ENCODE measurements around the gene ANKRD24.
"Not testable (repeated sequence)": the region's sequence is repeated elsewhere in the genome, so short reads cannot be mapped to it uniquely, and the experiment has no call there.

Gene ANKRD24

DNA sequence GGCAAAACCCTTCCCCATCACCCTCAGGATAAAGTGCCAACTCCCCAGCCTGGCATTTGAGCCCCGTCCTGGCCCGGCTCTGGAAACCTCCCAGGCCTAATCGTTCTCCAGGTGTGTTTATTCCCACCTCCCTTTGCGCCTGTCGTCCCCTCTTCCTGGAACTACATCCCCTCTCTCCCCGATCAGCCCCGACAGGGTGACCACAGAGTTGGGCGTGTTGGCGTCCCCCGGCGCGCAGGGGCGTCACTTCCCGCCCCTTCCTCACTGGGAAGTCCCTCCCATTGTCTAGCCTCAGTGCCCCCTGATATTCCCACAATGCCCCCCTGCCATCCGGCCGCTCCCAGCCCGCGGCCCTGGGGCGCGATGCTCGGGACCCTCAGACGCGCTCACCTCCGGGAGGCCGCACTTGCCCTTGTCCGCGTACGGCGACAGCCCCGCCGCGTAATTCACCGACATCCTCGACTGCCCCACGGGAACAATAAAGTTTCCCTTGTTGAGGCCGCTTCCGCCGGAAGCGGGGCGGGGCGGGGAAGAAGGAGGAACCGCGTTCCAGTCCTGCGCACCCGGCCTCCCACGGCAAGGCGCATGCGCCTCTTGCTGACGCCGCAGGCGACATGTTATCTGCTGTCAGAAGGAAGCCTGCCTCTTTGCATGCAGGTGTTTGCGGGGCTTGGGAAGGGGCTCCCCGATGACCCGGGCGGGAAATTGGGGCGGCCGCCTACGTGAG is at the start of gene ANKRD24, which contains the start of gene SIRT6:
Gene ANKRD24, plus strand, starts transcription at position 606 of the 727 bp plus-strand sequence. CDS start 3,737 bp downstream, outside the sequence.
Gene SIRT6, minus strand, starts transcription at position 480 of the 727 bp plus-strand sequence. Its CDS starts 24 bp downstream, at position 456.
- peak; percentile 86 to 97 for DNase-seq (ENCODE audit: low spot score in 2 of 2)
- Histone ChIP-seq H3K27me3 (ENCODE audit: low read depth) (no peaks in the 10 kb centered on the region), H3K9me3 (no peaks in the 10 kb centered on the region), H3K36me3 (replicated peaks) (peaks cover 2% of the 10 kb centered on the region; the same call in 1 of the 2 replicates), H3K4me3 (peak within 1 kb of the TSS; percentile 96), H3K4me1 (no peaks in the 10 kb centered on the region; the same call in 1 of the 2 replicates)
- in situ Hi-C loops (cut with MboI; ENCODE audit: low sequenced_read_pairs): no loop called here

DNA sequence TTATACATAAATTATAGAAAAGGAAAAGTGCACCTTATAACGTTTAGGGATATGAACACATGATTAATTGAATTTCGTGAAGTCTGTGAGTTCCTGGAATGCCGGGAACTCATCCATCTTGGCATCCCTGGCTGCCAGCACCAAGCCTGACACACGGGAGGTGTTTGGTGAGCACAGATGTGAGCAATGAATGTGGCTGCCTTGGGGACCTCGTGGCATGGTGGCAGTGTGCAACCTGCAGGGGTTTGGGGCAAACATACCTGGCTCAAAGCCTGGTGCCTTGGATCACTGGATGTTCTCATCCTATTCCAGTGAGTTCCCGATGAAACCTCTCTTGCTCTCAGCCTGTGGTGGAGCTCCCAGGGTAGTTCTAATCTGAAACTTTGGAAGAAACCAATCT is 48.1 kb upstream of the ANKRD24 start:
- H3K4me1 ChIP-seq: peaks cover 9% of the 10 kb centered on the region
- no peaks in the 10 kb centered on the region for H3K36me3 ChIP-seq (replicated peaks)
- H3K9me3 ChIP-seq: no peaks in the 10 kb centered on the region
- H3K4me3 ChIP-seq: no peak overlapping the region
- H3K27me3 ChIP-seq (ENCODE audit: low read depth): no peaks in the 10 kb centered on the region
- in situ Hi-C loops (cut with MboI; ENCODE audit: low sequenced_read_pairs): no loop called here
- no peak for DNase-seq (ENCODE audit: low spot score in 2 of 2)

DNA sequence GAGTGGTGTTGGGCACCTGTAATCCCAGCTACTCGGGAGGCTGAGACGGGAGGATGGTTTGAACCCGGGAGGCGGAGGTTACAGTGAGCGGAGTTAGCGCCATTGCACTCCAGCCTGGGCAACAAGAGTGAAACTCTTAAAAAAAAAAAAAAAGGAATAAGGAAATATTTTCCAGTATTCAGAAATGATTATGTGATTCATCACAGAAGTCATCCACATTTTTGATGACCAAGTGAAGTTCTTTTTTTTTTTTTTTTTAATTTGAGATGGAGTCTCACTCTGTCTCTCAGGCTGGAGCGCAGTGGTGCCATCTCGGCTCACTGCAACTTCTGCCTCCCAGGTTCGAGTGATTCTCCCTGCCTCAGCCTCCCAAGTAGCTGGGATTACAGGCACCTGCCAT is 47.1 kb upstream of the ANKRD24 start:
- in situ Hi-C loops (cut with MboI; ENCODE audit: low sequenced_read_pairs); H3K36me3 ChIP-seq (replicated peaks); H3K9me3 ChIP-seq; H3K27me3 ChIP-seq (ENCODE audit: low read depth); DNase-seq (ENCODE audit: low spot score in 2 of 2); H3K4me1 ChIP-seq; H3K4me3 ChIP-seq: not testable (repeated sequence)

DNA sequence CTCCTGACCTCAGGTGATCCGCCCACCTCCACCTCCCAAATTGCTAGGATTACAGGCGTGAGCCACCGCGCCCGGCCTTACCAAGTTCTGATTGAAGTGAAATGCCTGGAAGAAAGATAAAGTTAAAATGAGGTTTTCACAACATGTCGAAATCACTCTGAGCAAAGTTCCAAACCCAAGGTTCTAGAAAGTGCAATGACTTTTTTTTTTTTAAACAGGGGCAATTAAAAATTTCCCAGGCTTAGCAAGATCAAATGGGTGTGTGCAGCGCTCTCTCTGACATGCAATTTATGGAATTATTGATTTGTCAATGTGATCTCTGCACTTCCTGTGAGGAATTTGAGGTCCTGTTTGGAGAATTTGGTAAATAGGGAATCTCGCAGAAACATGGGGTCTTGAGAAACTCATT is 45.8 kb upstream of the ANKRD24 start:
- in situ Hi-C loops (cut with MboI; ENCODE audit: low sequenced_read_pairs): no loop called here
- Histone ChIP-seq H3K4me1 (no peaks in the 10 kb centered on the region), H3K27me3 (ENCODE audit: low read depth) (no peaks in the 10 kb centered on the region), H3K36me3 (replicated peaks) (no peaks in the 10 kb centered on the region), H3K4me3 (no peak overlapping the region), H3K9me3 (no peaks in the 10 kb centered on the region)
- no peak for DNase-seq (ENCODE audit: low spot score in 2 of 2)

DNA sequence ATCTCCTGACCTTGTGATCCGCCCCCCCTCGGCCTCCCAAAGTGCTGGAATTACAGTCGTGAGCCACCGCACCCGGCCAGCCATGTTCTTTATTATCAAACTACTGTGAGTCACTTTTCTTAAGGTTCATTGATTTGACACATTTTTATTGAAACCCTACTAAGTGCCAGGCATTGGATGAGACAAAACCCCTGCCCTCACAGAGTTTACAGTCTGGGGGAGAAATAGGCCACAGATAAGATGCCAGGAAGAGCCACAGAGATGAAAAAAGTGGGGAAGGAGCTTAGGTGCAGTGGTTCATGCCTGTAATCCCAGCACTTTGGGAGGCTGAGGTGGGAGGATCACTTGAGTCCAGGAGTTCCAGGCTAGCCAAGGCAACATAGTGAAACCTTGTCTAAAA is 44.0 kb upstream of the ANKRD24 start:
- Histone ChIP-seq H3K9me3 (no peaks in the 10 kb centered on the region), H3K4me1 (no peaks in the 10 kb centered on the region), H3K36me3 (replicated peaks) (no peaks in the 10 kb centered on the region), H3K27me3 (ENCODE audit: low read depth) (no peaks in the 10 kb centered on the region), H3K4me3 (no peak overlapping the region)
- DNase-seq (ENCODE audit: low spot score in 2 of 2): no peak
- in situ Hi-C loops (cut with MboI; ENCODE audit: low sequenced_read_pairs): no loop called here

DNA sequence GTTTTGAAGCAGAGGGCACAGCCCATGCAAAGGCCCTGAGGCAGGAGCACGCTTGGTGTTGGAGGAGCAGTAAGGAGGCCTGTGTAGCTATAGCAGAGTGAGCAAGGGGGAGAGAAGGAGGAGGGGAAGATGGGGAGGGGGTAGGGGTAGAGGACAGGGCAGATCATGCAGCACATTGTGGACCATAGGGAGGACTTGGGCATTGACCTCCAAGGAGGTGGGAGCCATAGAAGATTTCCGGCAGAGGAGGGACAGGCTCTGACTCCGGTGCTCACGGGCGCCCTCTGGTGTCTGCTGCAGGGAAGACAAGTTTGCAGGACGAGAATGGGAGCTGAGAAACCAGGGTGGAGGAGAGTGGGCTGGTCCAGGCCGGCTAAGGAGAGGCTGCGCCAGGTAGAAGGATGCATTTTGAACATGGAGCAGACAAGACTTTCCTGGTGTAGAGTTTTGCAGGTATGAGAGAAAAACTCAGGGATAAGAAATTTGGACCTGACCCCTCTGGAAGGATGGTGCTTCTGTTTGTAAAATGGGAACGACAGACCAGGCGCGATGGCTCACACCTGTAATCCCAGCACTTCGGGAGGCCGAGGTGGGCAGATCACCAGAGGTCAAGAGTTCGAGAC is 42.8 kb upstream of the ANKRD24 start:
- peak; percentile 40 to 92 for DNase-seq (ENCODE audit: low spot score in 2 of 2)
- H3K27me3 ChIP-seq (ENCODE audit: low read depth): peaks cover 3% of the 10 kb centered on the region; the same call in 1 of the 2 replicates
- no peaks in the 10 kb centered on the region for H3K36me3 ChIP-seq (replicated peaks)
- in situ Hi-C loops (cut with MboI; ENCODE audit: low sequenced_read_pairs): no loop called here
- H3K4me3 ChIP-seq: no peak overlapping the region
- H3K4me1 ChIP-seq: no peaks in the 10 kb centered on the region
- no peaks in the 10 kb centered on the region for H3K9me3 ChIP-seq

DNA sequence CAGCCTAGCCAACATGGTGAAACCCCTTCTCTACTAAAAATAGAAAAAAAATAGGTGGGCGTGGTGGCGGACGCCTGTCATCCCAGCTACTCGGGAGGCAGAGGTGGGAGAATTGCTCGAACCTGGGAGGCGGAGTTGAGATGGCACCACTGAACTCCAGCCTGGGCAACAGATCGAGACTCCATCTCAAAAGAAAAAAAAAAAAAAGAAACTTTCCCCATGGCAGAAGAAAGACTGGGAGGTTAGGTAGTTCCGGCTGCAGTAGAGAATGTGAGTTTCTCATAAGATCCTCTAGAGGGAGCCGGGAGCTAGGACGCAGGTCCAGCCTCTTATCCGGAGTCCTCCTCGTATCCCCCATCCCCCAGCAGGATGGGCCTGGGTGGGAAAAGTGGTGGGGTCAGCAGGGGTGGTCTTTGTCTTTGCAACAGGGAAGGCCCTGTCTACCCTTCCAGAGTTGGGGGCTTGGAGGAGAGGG is 42.2 kb upstream of the ANKRD24 start:
- DNase-seq (ENCODE audit: low spot score in 2 of 2): peak; percentile 76 to 80
- no peaks in the 10 kb centered on the region for H3K9me3 ChIP-seq
- no peaks in the 10 kb centered on the region for H3K36me3 ChIP-seq (replicated peaks)
- peaks cover 4% of the 10 kb centered on the region; the same call in 1 of the 2 replicates for H3K27me3 ChIP-seq (ENCODE audit: low read depth)
- no peaks in the 10 kb centered on the region for H3K4me1 ChIP-seq
- in situ Hi-C loops (cut with MboI; ENCODE audit: low sequenced_read_pairs): no loop called here
- no peak overlapping the region for H3K4me3 ChIP-seq

DNA sequence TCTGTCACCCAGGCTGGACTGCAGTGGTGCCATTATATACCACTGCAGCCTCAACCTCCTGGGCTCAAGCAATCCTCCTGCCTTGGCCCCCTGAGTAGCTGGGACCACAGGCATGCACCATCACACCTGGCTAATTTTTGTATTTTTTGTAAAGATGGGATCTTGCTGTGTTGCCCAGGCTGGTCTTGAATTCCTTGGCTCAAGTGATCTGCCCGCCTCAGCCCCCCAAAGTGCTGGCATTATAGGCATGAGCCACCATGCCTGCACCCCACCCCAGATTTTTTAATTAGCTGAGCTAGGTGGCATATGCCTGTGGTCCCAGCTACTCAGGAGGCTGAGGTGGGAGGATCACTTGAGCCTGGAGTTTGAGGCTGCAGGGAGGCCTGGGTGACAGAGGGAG is 39.6 kb upstream of the ANKRD24 start:
- H3K27me3 ChIP-seq (ENCODE audit: low read depth): peaks cover 16% of the 10 kb centered on the region
- DNase-seq (ENCODE audit: low spot score in 2 of 2); H3K9me3 ChIP-seq; in situ Hi-C loops (cut with MboI; ENCODE audit: low sequenced_read_pairs); H3K4me1 ChIP-seq; H3K4me3 ChIP-seq; H3K36me3 ChIP-seq (replicated peaks): not testable (repeated sequence)

DNA sequence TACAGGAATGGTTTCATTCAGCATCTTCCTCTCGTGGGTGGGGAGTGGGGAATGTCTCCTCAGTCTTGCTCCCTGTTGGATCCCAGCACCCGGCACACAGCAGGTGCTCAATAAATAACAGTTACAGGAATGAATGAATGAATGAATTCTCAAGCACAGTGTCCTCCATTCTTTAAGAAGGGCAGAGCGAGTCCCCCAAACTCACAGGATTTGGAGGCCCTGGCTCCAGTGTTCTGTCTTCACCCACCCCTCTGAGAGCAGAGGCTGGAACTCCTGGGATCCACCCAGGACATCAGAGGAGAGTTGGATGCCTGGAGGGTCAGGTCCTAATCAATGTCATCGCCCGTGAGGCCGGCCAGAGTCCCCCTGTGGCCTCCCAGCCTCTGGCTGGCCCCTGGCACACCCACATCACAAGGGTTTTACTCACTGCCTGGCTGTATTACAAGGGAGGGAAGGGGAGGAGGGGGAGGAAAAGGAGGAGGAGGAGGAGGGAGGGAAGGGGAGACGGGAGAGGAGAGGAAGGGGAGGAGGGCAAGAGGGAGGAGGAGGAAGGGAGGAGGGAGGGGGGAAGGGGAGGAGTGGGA is 37.7 kb upstream of the ANKRD24 start:
- Histone ChIP-seq H3K4me3 (no peak overlapping the region), H3K36me3 (replicated peaks) (no peaks in the 10 kb centered on the region), H3K27me3 (ENCODE audit: low read depth) (peaks cover 18% of the 10 kb centered on the region), H3K9me3 (no peaks in the 10 kb centered on the region), H3K4me1 (no peaks in the 10 kb centered on the region)
- in situ Hi-C loops (cut with MboI; ENCODE audit: low sequenced_read_pairs): no loop called here
- no peak for DNase-seq (ENCODE audit: low spot score in 2 of 2)

DNA sequence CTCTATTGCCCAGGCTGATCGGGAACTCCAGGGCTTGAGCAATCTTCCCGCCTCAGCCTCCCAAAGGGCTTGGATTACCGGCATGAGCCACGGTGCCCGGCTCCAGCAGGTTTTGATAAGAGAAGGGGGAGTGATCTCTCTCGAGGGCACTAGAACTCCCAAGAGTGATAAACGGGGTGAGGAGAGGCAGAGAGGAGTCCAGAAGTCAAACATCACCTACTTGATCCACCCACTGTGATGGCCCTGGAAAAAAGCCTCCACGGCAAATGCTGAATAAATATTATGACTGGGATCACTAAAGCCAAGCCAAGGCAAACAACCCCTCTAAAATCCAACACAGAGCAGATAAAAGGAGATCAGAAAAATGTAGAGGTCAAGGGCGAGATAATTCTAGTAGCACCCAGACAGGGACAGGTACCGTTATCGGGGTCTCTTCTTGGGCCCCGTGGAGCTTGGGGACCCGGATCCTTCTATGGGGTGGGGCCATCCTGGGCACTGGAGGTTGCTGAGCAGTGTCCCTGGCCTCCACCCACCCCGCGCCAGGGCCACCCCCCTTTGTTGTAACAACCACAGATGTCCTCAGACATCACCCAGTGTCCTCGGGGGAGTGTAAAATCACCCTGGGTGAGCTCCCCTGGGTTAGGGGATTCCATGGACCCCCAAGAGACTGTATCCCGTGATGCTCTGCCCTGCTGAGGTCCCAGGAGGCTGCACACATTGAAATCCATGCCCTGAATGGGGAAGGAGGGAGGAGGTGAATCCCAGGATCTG is 32.8 kb upstream of the ANKRD24 start:
- Histone ChIP-seq H3K27me3 (ENCODE audit: low read depth) (peaks cover 36% of the 10 kb centered on the region), H3K4me3 (no peak overlapping the region), H3K4me1 (no peaks in the 10 kb centered on the region), H3K36me3 (replicated peaks) (no peaks in the 10 kb centered on the region), H3K9me3 (no peaks in the 10 kb centered on the region)
- in situ Hi-C loops (cut with MboI; ENCODE audit: low sequenced_read_pairs): no loop called here
- no peak for DNase-seq (ENCODE audit: low spot score in 2 of 2)

DNA sequence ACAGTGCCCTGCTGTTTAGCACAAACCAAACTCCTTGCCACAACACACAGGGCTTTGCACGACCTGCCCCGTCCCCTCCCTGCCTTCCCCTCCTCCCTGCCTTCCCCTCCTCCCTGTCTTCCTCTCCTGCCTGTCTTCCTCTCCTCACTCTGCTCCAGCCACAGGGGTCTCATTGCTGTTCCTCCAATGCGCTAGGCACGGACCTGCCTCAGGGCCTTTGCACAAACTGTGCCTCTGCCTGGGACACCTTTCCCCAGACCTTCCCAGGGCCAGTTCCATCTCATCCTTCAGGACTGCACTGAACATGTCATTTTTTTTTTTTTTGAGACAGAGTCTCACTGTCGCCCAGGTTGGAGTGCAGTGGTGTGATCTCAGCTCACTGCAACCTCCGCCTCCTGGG is 30.9 kb upstream of the ANKRD24 start:
- in situ Hi-C loops (cut with MboI; ENCODE audit: low sequenced_read_pairs): no loop called here
- Histone ChIP-seq H3K4me1 (no peaks in the 10 kb centered on the region), H3K9me3 (no peaks in the 10 kb centered on the region), H3K27me3 (ENCODE audit: low read depth) (peaks cover 28% of the 10 kb centered on the region), H3K36me3 (replicated peaks) (no peaks in the 10 kb centered on the region), H3K4me3 (no peak overlapping the region)
- no peak for DNase-seq (ENCODE audit: low spot score in 2 of 2)

DNA sequence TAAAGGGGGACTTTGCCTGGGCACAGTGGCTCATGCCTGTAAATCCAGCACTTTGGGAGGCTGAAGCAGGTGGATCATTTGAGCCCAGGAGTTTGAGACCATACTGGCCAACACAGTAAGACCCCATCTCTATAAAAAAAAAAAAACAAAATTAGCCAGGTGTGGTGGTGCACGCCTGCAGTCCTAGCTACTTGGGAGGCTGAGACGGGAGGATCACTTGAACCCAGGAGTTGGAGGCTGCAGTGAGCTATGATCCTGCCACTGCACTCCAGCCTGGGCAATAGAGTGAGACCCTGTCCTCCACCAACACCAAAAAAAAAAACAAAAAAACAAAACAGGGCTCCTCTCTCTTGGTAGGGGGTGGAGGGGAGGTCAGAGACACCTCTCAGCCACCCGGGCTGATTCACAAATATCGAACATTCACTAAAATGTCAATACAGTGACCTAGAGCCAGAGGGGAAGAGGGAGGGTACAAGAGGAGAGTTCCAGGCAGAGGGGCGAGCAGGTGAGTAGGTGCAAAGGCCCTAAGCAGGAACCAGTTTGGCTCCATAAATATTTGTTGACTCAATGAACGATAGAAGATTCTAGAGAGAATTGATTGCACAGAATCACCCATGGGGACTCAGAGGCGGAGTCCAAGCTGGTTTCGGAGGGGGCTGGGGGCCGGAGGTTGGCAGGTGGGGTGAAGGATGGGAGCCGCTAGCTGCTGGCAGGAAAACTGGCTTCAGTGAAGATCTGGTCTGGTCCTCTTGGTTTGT is 30.1 kb upstream of the ANKRD24 start:
- no peak overlapping the region for H3K4me3 ChIP-seq

More for the DNA sequence above, 30.1 kb upstream of the ANKRD24 start:
- DNase-seq (ENCODE audit: low spot score in 2 of 2): no peak
- no peaks in the 10 kb centered on the region for H3K9me3 ChIP-seq
- no peaks in the 10 kb centered on the region for H3K36me3 ChIP-seq (replicated peaks)
- in situ Hi-C loops (cut with MboI; ENCODE audit: low sequenced_read_pairs): no loop called here
- no peaks in the 10 kb centered on the region for H3K4me1 ChIP-seq
- peaks cover 28% of the 10 kb centered on the region for H3K27me3 ChIP-seq (ENCODE audit: low read depth)
